H54 (cell line): ENCODE measurements around the gene ALG2.
"Not testable (repeated sequence)": the region's sequence is repeated elsewhere in the genome, so short reads cannot be mapped to it uniquely, and the experiment has no call there.

ENCODE experiments used
- DNase-seq: peaks from one replicate; pipeline ENCODE4 v3.0.0; 2011; ENCODE audit warnings: low spot score, mixed read lengths; ENCODE audit not compliant: insufficient read length
- FAIRE-seq: peaks from 3 replicates; lab custom pipeline; 2011; peaks lifted over from hg19 to GRCh38; lab: Jason Lieb, UNC
- POLR2A ChIP-seq: IDR thresholded peaks from 2 replicates; pipeline ENCODE4 v1.6.1; 2011; ENCODE audit warnings: low read depth, mild to moderate bottlenecking, low read length

The ALG2 gene

GRCh38 chr9:99224445-99224844 lies 2.7 kb upstream of the ALG2 start:
- no peak for TF ChIP-seq POLR2A
- DNase-seq = no peak

GRCh38 chr9:99222416-99223270 lies 901 bp upstream of the ALG2 start:
- FAIRE-seq (no peak), DNase-seq (no peak)
- TF ChIP-seq POLR2A = no peak

More at GRCh38 chr9:99224445-99224844, 2.7 kb upstream of the ALG2 start:
- FAIRE-seq = no peak

- FAIRE-seq (no peak), DNase-seq (peak; percentile 17)
- no peak for TF ChIP-seq POLR2A
These were observed 499 bp downstream of the ALG2 start for GRCh38 chr9:99221266-99221620.

DNA sequence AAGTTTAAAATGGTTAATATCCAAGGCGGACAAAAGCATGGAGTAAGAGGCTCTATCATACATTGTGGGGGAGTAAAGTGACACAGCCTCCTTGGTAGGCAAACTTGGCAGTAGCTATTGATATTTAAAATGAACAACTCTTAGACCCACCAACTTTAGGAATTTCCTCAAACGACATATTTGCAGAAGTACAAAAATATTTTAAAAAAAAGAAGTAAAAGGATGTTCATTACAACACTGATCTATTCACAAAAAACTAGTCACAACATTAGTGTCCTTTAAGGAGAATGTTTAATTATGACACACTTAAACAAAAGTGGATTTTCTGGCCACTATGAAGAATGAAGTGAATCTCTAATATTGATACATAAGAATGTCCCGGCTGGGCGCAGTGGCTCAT lies 1.7 kb downstream of the ALG2 start:
- TF ChIP-seq POLR2A = no peak
- DNase-seq (no peak), FAIRE-seq (no peak)

DNA sequence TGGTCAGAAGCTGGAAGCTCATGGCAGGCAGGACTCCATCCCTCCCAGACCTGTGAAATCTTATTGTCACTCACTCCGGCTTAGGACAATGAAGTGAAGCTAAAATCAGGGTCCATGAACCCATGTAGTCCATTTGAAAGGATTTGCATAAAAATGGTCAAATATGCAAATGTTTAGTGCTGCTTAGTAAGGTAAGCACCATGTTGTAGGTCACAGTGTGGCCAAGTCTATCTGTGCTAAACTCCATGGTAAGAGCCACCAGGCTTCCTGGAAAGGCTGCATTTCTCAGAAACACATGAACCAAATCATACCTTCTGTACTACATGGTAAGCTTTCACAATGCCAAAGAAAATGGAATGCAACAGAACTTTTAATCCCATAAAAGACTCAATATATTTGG lies 5.7 kb downstream of the ALG2 start:
- DNase-seq = no peak
- TF ChIP-seq POLR2A = no peak
- no peak for FAIRE-seq

GRCh38 chr9:99213197-99213596 lies 8.5 kb downstream of the ALG2 start:
- FAIRE-seq (no peak), DNase-seq (no peak)
- no peak for TF ChIP-seq POLR2A

DNA sequence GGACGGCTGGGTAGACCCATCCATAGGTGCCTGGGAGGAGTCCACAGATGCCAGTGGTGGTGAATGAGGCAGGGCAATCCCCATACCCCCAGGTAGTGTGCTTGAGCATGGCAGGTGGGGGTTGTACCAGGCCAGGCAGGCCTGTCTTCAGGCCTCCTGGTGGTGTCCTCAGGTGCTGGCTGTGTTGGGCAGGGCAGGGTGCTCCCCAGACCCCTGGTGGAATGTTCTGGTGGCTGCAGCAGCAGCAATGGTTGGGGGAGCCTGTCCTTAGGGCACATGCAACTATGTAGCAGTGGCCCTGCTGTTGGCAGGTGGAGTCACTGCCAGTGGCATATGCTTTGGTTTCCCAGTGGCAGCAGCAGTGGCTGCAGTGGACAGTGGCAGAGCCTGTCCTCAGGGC lies 10.0 kb downstream of the ALG2 start:
- DNase-seq (no peak), FAIRE-seq (no peak)
- TF ChIP-seq POLR2A = no peak

DNA sequence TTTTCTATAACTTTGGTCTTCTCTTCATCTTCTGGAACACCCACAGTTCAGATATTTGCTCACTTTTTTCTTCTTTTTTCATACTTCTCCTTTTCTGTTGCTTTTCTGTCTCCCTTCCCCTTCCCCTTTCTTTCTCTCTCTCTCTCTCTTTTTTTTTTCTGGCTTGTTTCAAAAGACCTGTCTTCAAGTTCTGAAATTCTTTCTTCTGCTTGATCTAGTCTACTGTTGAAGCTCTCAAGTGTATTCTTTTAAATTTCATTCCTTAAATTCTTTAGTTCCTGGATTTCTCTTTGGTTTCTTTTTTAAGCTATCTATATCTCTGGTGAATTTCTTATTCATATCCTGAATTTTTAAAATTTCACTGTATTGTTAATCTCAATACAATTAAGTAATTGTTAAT lies 11.2 kb downstream of the ALG2 start:
- DNase-seq (no peak), FAIRE-seq (no peak)
- TF ChIP-seq POLR2A = no peak

- FAIRE-seq (no peak), DNase-seq (no peak)
- no peak for TF ChIP-seq POLR2A
These were observed 20.1 kb downstream of the ALG2 start for GRCh38 chr9:99201603-99202002.

DNA sequence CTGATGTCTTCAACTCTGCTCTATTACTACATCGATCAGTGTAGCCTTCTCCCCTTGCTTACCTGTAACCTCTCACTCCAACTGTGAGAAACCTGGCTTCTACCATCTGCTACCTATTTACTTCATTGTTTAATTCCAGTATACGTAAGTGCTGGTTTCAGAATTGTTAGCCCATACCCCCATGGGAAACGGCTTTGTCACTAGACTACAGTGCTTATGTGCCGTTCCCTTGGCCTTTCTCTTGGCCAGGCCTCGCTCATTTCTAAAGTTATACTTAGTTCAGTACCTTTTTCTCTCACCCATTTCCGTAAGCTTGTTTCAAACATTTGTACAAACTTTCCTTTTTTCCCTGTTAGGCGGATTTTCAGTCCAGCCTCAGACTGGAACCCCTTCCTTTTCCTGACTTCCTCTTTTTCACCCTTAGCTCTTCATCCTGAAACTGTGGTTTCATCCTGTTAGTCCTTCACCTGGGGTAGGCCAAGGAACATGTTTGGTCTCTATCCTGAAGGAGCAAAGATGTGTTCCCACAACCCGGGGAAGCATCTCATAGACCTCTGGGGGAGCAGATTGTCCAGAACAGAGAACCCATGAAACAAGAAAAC lies 21.7 kb downstream of the ALG2 start:
- no peak for TF ChIP-seq POLR2A
- FAIRE-seq (no peak), DNase-seq (no peak)

DNA sequence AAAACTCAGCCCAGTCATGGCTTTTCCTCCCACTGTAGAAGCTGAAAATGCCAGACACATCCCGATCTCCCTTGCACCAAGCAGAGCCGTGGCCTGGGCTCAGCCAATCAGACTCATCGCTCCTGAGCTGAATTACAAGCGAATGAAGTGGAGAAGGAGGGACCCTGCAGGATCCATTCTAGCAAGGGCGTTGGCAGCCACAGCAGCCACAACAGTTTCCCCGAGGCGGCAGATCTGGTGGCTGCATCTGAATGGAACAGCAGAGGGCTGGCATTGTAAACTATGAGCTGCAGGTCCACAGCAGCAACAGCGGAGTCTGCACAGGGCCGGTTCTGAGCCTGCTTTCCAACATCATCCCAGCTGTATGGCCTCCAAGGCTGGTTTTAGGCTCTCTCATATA lies 23.8 kb downstream of the ALG2 start:
- no peak for DNase-seq
- FAIRE-seq = no peak
- no peak for TF ChIP-seq POLR2A

GRCh38 chr9:99197124-99197630 lies 24.6 kb downstream of the ALG2 start:
- FAIRE-seq (no peak), DNase-seq (no peak)

DNA sequence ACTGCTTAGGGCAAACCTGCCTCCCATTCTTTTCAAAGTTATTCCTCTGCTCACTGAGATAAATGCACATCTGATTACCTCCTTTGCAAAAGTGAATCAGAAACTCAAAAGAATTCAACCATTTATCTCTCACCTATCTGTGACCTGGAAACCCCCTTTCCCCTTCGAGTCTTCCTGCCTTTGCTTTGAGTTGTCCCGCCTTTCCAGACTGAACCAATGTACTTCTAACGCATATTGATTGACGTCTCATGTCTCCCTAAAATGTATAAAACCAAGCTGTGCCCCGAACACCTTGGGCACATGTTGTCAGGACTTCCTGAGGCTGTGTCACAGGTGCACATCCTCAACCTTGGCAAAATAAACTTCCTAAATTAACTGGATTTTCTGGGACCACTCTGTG lies 25.3 kb downstream of the ALG2 start:
- FAIRE-seq, DNase-seq: not testable (repeated sequence)

More at GRCh38 chr9:99197124-99197630, 24.6 kb downstream of the ALG2 start:
- no peak for TF ChIP-seq POLR2A

GRCh38 chr9:99193466-99193821 lies 28.3 kb downstream of the ALG2 start:
- no peak for FAIRE-seq
- TF ChIP-seq POLR2A = no peak
- no peak for DNase-seq
